ENCODE results near the gene FAM219B. TPM values are rescaled to one million over a fixed set of nuclear protein-coding genes. Genes with fewer than 3 reads are reported as not detected.
A peak's percentile ranks its signal among the peaks of the same experiment; 100 is the strongest.

Gene FAM219B
- total and polyA plus RNA-seq, 2 of the 4 experiments (the other 2 are of a cell fraction): 24.9 to 48.7 TPM

- H3K23ac ChIP-seq (ENCODE audit: low read depth, low read length): no peak overlapping the region
- no peaks in the 10 kb centered on the region for H3K27me3 ChIP-seq (ENCODE audit: control insufficient read depth, insufficient read depth, low read length)
- WGBS, 2 experiments (ENCODE audit: extremely low coverage in 2 of 2, insufficient read length in 1 of 2): no CpG with 5 or more reads among the region's 5 CpGs
- H2BK15ac ChIP-seq (ENCODE audit: low read depth, low read length): no peak overlapping the region
- H2AFZ ChIP-seq (replicated peaks; ENCODE audit: low read length, poor library complexity): no peak overlapping the region
- dilution Hi-C loops (cut with HindIII; ENCODE audit: low sequenced_read_pairs, unreplicated experiment) (no loop called here), in situ Hi-C loops (cut with MboI; ENCODE audit: low sequenced_read_pairs) (no loop called here), intact Hi-C loops (cut with micrococcal nuclease) (loop anchor here (1.0 to 2.0 kb wide), 3 partner anchors 49 to 303 kb away; no protein-coding TSS in a partner anchor)
- H4K8ac ChIP-seq (ENCODE audit: low read depth in 2 of 2, low read length in 2 of 2): peak overlapping the region in 1 of 2 experiments; percentile 85; a peak in 2 of 4 replicates
- no peak overlapping the region for H2BK5ac ChIP-seq (ENCODE audit: low read depth, low read length, poor library complexity, severe bottlenecking)
- BruUV-seq (replicated peaks): no TSS peak
- H4K5ac ChIP-seq (ENCODE audit: low read depth, low read length): no peak overlapping the region
- H3K4me3 ChIP-seq (ENCODE audit: insufficient read depth, low read depth, low read length): no peak overlapping the region
- no peak overlapping the region for H2BK20ac ChIP-seq (ENCODE audit: low read depth, low read length)
- H3K4me2 ChIP-seq (ENCODE audit: low read depth, low read length): no peak overlapping the region
- peak overlapping the region; percentile 55; the same call in 1 of the 2 replicates for H2AK5ac ChIP-seq (ENCODE audit: low read depth, low read length)
- peak overlapping the region; percentile 73 for H2AK9ac ChIP-seq (replicated peaks; ENCODE audit: low read depth, low read length, poor library complexity)
- no peak overlapping the region for H3K9ac ChIP-seq (ENCODE audit: low read depth, low read length)
- H3K14ac ChIP-seq (replicated peaks; ENCODE audit: low read depth, low read length): peak overlapping the region; percentile 27; the same call in 1 of the 2 replicates
- H3K18ac ChIP-seq (ENCODE audit: low read depth, low read length): no peak overlapping the region
- ATAC-seq (ENCODE audit: low read depth) (peak; percentile 59), DNase-seq (peak; percentile 46)
- peaks cover 36 to 67% of the 10 kb centered on the region in 2 experiments for H3K79me1 ChIP-seq (ENCODE audit: low read depth in 1 of 2, low read length in 2 of 2)
- TF ChIP-seq, protein P1, sequence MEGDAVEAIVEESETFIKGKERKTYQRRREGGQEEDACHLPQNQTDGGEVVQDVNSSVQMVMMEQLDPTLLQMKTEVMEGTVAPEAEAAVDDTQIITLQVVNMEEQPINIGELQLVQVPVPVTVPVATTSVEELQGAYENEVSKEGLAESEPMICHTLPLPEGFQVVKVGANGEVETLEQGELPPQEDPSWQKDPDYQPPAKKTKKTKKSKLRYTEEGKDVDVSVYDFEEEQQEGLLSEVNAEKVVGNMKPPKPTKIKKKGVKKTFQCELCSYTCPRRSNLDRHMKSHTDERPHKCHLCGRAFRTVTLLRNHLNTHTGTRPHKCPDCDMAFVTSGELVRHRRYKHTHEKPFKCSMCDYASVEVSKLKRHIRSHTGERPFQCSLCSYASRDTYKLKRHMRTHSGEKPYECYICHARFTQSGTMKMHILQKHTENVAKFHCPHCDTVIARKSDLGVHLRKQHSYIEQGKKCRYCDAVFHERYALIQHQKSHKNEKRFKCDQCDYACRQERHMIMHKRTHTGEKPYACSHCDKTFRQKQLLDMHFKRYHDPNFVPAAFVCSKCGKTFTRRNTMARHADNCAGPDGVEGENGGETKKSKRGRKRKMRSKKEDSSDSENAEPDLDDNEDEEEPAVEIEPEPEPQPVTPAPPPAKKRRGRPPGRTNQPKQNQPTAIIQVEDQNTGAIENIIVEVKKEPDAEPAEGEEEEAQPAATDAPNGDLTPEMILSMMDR (conservative IDR thresholded peaks at IDR 0.05; ENCODE audit: low read depth, low read length): peak; percentile 77
- no peak for TF ChIP-seq CHD1 (IDR thresholded peaks at IDR 0.05; ENCODE audit: low read depth, low read length)
- peak; percentile 59 for TF ChIP-seq RAD21 (IDR thresholded peaks at IDR 0.05; ENCODE audit: low read length)
- peak; percentile 68 for TF ChIP-seq SMC3 (IDR thresholded peaks at IDR 0.05; ENCODE audit: low read depth, low read length)
- H3K9me3 ChIP-seq (ENCODE audit: control insufficient read depth, insufficient read depth, low read length): no peaks in the 10 kb centered on the region
- POLR2A ChIA-PET (ENCODE audit: unreplicated experiment): no interaction called here
- CTCF ChIA-PET: interaction anchor here (0.6 to 1.7 kb wide), 16 partner anchors 8 to 238 kb away, joined by 3 to 7 read pairs (median 3); partner anchors contain the start of genes COX5A, MPI and ULK3
- H3K4me1 ChIP-seq (ENCODE audit: control insufficient read depth, insufficient read depth, low read length): peaks cover 10% of the 10 kb centered on the region
- H3K56ac ChIP-seq (ENCODE audit: extremely low read depth, insufficient read depth, low read length): no peak overlapping the region
- 0 out of 2 replicates have a peak, but pooled peaks cover 3% of the 10 kb centered on the region for H3K9me1 ChIP-seq (ENCODE audit: insufficient read depth, low read length)
- H3K27ac ChIP-seq (ENCODE audit: insufficient read depth, low read length): no peak overlapping the region
- H4K91ac ChIP-seq (ENCODE audit: insufficient read depth, low read depth, low read length): no peak overlapping the region
- no peak overlapping the region for H2BK120ac ChIP-seq (ENCODE audit: low read depth, low read length)
- H3K4ac ChIP-seq (ENCODE audit: low read depth, low read length): no peak overlapping the region
- peaks cover 13% of the 10 kb centered on the region for H4K20me1 ChIP-seq (ENCODE audit: insufficient read depth, low read length)
- peaks cover 53% of the 10 kb centered on the region for H3K36me3 ChIP-seq (ENCODE audit: control insufficient read depth, insufficient read depth, low read length)
Observed at GRCh38 chr15:74901612-74902063, 5.0 kb downstream of the FAM219B start.
